Islet of Langerhans (tissue), 1 donor: ENCODE data around the gene MED10.

Source experiments
- FAIRE-seq: peaks from one replicate; lab custom pipeline; 2011; peaks lifted over from hg19 to GRCh38; lab: Jason Lieb, UNC

Gene MED10

DNA sequence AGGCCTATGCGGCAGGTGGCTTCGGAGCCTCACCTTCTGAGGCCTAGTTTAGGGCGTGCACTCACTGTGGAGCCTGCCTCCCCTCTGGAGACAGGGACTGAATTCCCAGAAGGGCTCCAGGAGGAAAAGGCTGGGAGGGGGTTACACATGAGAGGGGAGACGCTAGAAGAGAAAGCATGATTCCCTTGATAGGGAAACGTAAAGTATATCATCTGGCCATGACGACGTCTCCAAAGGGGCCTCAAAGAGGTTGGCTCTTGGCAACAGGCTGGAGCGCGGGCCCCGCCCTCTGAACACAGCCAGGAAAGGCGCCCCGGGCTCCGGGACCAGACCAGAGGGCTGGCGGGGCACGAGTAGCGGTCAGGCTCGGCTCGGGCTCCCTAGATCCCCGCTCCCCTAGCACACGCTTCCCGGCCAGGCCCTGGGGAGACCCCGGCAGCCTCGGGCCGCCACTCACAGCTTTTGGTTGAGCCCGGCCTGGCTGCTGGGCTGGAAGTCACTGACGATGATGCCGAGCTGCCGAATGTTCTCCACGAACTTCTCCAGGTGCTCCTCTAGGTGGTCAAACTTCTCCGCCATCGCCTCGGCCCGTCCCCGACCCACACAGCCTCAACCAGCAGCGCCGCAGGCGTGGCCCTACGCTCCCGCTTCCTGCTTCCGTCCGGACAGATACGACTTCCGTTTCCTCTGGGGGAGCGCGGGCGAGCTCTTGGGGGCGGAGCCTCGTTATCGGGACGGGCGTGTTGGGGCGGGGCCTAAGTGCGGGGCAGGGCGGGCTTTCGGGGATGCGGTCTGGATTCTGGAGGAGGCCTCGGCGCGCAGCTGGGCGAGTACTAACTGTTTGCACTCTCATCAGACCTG lies at the start of gene MED10:
MED10 (minus strand) TSS at position 643 of the 861 bp plus-strand sequence; CDS start at position 579, 64 bp downstream.
- no peak for FAIRE-seq

DNA sequence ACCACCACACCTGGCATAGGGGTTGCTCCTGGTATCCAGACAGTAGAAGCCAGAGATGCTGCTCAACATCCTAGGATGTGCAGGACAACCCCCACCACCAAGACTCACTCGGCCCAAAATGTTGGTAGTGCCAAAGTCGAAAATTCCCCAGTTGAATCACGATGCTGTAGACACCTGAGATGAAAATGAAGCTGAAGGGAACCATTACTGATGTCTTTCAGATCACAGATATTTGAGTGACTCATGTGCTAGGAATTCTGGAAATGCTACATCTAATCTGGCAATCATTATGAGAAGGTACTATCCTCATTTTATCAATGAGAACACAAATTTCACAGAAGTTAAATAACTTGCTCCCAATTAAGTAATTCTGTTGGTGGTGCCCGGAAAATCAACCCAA lies 49.3 kb upstream of the MED10 start:
- no peak for FAIRE-seq

DNA sequence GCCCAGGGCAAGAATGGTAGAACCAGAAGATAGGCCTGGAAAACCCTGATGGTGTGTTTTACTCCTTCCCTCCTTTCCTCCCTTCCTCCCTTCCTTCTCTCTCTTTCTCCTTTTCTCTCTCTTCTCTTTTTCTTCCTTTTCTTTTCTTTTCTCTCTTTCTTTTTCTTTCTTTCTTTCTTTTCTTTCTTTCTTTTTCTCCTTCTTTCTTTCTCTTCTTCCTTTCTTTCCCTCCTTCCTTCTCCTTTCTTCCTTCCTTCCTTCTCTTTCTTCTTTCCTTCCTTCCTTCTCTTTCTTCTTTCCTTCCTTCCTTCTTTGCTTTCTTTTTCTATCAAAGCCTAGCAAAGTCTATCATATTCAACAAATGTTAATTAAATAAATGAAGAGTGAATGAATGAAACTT lies 46.4 kb upstream of the MED10 start:
- no peak for FAIRE-seq

DNA sequence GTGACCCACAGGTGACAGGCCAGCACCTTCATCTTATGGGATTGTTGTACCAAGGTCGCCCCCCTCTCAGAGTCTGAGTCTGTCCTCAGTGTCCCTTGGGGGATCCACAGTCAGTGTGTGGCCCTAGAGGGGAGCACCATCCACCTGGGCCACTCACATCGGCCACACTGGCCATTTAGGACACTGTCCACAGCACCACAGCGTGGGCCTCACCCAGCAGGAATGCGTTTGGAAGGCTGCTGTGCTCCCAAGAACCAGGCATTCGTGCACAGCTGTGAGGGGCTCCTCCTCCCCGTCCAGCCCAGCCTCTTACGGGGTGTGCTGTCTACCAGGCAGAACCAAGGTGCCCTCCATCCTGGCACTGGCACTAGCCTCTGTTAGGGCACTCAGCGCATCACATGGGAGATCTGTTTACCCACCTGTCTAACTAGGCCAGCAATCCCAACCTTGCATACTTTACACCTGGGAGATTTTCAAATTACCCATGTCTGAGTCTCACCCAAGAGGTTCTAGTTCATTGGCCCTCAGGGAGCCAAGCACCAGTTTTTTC lies 45.8 kb upstream of the MED10 start:
- no peak for FAIRE-seq

DNA sequence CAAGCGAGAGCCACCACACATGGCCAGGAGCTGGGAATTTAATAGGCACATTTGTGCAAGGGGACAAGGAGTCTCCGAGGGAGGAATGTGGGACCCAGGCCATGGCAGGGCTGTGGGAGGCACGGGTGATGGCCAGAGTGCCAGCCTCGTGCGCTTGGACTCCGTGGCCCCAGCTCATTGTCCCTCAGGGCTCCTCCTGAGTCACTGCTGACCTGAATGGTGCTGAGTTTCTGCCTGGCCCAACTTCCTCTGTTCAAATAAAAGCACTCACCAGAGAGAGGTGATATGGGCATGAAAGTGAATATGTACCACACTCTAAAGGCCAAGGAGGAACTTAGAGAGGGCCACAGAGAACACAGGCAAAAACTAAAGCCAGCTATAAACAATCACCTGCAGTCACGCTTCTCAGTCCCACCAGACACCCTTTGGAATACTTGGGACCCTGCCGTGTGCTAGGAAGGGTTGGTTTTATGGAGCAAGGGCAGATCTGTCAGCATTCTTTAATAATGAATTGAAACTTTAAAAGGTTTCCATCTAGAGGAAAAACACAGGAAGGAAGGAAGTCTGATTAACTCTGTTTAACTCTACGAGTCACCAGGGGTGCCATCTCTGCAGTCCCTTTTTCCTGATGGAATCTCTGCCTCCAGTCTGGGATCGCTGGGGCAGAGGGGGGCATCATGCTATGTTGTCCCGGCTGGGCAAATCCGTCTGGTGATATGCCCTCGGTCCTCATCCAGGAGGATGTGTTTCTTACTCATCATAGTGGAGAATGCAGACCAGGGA lies 45.2 kb upstream of the MED10 start:
- FAIRE-seq: no peak

DNA sequence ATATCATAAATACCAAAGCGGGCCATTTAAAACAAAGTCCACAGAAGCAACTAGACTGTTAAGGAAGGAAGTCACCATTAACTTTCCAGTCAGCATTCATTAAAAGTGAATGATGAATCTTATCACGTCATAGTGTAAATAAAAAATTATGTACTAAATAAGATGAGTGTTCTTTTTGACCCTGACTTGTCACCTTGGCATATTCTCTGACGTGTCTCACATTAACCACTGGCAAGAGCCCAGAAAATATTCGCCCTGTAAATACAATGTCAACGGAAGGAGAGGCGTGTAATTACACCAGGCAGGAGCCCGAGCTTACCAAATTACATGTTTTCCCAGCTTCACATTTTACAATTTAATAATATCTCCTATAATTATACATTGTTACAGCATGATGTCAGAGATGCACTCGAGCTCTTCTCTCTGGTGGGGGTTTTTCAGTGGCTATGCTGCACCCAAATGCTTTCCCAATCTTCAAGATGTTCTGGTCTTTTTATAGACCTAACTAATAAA lies 41.0 kb upstream of the MED10 start:
- peak; percentile 99 for FAIRE-seq

DNA sequence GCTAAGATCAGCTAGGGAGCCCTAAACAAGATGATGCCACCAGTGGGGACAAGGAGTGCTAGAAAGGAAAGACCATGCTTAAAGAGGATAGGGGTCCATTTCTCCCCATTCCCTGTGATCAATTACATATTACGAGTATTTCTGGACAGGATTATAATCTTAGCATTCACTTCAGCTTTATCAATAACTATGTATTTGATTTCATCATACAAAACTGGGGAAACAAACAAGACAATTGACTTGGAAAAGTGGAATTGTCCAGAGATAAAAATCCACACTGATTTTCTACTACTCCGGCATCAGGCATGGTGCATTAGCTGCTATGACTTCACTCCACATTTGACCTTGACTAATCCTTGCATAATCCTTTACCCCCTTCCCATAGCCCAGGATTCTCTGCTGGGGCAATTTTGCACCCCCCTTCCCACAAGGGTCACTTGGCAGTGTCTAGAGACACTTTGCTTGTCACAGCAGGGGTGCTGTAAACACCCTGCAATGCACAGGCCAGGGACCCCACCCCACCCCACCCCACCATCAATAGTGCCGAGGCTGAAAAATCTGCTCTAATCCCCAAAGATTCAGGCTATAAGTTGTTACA lies 40.4 kb upstream of the MED10 start:
- FAIRE-seq: no peak

- no peak for FAIRE-seq
Observed at GRCh38 chr5:6417657-6418056, 39.3 kb upstream of the MED10 start.

GRCh38 chr5:6412811-6413210 lies 34.5 kb upstream of the MED10 start:
- no peak for FAIRE-seq

- FAIRE-seq: no peak
Observed at GRCh38 chr5:6411141-6411540, 32.8 kb upstream of the MED10 start.

GRCh38 chr5:6410421-6410820 lies 32.1 kb upstream of the MED10 start:
- no peak for FAIRE-seq

DNA sequence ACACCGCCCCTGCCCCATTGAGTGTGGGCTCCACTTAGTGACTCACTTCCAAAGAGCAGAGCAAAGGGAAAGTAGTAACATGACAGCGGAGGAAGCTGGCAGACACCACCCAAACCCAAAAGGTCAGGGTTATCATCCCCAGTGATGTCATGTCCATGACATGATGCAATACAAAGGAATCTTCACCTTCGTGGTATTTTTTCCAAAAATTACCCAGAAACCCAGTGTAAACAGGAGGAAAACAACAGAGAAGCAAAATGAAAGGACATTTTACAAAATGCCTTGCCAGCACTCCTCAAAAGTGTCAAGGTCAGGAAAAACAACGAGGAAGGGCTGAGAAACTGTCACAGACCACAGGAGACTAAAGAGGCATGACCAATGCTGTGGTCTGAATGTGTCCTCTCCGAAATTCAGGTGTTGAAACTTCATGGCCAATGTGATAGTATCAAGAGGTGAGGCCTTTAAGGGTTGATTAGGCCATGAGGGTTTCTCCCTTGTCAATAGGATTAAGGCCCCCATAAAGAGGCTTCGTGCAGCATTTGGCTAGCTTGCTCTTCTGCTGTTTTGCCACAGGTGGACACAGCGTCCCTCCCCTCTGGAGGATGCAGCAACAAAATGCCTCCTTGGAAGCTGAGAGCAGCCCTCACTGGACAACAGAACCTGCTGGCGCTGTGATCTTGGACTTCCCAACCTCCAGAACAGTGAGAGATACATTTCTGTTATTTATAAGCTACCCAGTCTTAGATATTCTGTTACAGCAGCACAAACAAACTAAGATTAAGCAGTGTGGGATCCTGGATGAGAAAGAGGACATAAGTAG lies 30.5 kb upstream of the MED10 start:
- FAIRE-seq: no peak

GRCh38 chr5:6408260-6408596 lies 29.9 kb upstream of the MED10 start:
- FAIRE-seq: no peak

- no peak for FAIRE-seq
Observed at GRCh38 chr5:6407558-6408259, 29.4 kb upstream of the MED10 start.

GRCh38 chr5:6405591-6405990 lies 27.2 kb upstream of the MED10 start:
- FAIRE-seq: no peak

- no peak for FAIRE-seq
Observed at GRCh38 chr5:6404129-6404528, 25.8 kb upstream of the MED10 start.

DNA sequence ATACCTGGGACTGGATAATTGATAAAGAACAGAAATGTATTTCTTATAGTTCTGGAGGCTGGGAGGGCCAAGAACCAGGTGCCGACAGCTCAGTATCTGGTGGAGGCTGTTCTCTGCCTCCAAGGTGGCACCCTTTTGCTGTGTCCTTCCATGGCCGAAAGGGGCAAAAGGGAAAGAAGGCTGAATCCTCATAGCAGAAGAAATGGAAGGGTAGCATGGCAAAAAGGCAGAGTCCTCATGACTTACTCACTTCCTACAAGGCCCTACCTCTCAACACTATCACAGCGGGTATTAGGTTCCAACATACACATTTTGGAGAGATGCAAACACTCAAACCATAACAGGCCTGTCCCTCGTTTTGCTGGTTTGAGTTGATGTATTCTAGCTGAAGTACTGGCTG lies 25.1 kb upstream of the MED10 start:
- no peak for FAIRE-seq

DNA sequence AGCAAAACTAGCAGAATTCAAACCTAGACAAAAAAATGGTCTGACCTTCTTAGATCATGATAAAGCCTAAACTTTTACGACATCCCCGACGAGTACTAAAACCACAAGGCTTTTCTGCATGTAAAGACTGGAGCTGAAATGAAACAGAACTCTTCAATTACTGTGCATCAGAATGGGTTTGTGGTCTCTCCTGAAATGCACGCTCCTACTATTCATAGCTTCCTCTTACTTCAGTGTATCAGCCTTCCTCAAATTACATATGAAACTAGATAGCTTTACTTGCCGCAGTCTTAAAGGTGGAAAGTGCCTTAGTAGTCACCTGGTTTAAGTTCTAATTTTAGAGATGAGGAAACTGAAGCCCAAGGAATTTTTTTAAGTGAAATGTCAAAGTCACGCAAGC lies 24.6 kb upstream of the MED10 start:
- FAIRE-seq: no peak

GRCh38 chr5:6401410-6401809 lies 23.1 kb upstream of the MED10 start:
- no peak for FAIRE-seq

DNA sequence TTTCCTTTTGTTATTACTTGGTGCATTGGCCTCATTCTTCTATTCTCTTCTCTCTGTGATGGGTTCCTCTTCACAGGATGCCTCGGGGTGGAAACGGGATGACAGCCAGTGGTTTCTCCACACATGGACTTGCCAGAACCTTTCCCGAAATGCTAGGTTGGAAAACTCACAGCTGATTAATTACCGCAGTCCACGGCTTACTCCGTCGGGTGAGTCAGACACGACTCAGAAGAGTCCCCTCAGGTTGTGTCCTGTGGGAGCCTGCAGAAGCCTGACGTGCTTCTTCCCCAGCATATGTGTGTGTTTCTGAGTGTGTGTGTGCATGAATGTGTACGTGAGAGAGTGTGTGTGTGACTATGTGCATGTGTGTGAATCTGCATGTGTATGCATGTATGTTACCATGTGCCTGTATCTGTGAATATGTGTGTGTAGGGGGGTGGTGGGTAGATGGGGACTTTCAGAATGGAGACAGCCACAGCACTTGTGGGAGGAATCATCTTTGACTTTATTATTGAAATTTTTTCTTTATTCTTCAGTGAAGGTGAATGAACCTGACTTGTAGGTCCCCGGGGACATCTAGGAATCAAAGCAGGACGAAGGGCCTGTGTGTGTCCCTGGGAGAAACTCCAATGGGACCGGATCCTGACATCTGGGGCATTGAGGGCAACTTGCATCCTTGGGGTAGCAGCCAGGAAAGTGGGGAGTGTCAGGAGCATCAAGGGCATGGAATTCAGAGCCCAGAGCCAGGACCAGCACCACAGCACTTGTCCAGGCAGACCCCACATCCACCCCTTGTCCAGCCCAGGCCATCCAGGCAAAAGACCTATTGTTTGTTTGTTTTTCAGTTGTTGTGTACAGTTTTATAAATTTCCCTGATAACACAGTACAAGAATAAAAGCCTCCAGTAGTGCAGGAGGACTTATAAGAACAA lies 21.9 kb upstream of the MED10 start:
- no peak for FAIRE-seq
